Epidermal melanocyte (primary cell): ENCODE data around the gene GPR101.

ENCODE experiments used
- DNase-seq: peaks from one replicate; pipeline ENCODE4 v3.0.0; 2011; ENCODE audit warnings: low spot score; ENCODE audit not compliant: insufficient read length

The GPR101 gene

DNA sequence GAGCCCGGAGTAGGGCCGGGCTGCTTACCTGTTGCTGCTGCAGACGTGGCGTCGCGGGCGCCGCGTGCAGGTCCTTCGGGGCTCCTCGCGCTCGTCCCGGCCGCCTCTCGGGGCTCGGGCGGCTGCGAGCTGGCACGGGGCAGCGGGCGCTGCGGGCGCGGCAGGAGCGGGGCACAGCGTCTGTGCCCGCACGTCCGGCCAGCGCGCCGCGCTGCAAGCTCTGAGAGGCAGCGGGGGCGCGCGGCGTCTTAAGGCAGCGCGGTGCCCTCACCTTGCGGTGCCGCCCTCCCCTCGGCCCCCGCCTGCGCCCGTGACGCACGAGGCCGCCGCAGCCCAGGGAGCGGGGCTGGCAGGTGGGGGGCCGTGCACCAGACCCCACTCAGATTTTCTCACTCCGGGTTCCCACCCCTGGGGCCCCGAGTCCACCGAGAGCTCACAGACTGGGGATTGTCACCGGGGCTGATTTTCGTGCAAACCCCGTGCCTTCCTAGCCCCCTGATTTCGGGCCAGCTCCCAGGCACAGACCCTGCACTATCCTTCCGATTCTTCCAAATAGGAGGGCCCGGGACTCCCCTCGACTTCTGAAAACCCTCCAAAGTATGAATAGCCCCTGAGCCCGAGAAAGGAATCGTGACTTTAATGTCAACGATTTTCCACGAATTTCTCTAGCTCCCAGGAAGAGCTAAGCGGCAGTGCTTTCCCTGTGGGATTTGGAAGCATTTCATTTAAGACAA, at the start of gene GPR101:
Gene GPR101, minus strand, starts transcription at position 222 of the 734 bp plus-strand sequence. CDS start 2,321 bp downstream, outside the sequence.
- no peak for DNase-seq

GRCh38 chrX:137081239-137081638, 47.4 kb upstream of the GPR101 start:
- DNase-seq: no peak

GRCh38 chrX:137072396-137072795, 38.6 kb upstream of the GPR101 start:
- DNase-seq: no peak

GRCh38 chrX:137071596-137071995, 37.8 kb upstream of the GPR101 start:
- no peak for DNase-seq

DNA sequence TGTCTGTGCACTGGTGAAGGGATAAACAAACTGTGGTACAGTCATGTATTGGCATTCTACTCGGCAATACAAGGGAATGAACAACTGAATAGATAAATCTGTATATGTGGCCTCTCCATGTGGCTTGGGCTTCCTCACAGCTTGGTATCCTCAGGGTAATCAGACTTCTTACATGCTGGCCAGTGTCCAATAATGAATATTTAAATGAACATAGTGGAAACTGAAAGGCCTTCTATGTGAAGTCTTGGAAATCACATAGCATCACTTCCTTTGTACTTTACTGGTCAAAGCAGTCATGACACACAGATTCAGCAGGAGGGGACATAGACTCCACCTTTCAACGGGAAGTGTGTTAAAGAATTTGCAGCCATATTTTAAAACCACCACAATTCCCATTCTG, 33.4 kb upstream of the GPR101 start:
- no peak for DNase-seq

GRCh38 chrX:137062915-137063617, 29.3 kb upstream of the GPR101 start:
- no peak for DNase-seq

DNA sequence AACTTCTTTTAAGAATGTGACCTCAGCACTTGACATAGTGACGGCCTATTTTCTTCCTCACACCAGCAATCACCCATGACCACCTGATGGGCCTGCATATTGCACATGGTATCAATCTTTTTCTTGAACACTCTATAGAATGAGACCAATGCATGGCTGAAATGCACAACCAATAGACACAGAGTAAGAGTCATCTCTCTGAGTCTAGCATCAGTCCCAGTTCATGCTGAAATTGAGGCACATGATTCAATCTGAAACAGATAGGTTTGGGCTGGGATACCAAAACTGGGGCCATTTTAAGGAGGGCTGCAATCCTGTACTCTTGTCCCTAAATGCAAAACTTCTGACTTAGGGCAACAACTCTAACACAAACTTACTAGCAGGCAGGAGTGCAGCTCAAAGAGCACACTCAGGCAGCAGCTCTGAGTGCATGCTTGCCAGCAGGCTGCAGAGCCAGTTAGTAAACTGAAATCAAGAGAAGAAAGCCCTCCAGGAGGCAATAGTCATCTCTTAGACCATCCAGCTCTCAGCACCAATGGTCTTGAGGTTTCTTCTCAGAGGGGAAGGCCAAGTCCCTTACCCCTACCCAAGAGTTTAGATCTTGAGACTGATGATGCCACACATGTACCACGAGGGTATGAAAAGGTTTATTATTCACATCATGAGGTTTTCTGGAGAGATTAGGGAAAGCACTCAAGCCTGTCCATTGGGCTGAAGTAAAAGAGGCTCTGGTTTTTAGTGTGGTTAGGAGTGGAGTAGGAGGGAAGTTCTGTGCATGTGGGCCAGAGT, 24.7 kb upstream of the GPR101 start:
- DNase-seq: no peak

DNA sequence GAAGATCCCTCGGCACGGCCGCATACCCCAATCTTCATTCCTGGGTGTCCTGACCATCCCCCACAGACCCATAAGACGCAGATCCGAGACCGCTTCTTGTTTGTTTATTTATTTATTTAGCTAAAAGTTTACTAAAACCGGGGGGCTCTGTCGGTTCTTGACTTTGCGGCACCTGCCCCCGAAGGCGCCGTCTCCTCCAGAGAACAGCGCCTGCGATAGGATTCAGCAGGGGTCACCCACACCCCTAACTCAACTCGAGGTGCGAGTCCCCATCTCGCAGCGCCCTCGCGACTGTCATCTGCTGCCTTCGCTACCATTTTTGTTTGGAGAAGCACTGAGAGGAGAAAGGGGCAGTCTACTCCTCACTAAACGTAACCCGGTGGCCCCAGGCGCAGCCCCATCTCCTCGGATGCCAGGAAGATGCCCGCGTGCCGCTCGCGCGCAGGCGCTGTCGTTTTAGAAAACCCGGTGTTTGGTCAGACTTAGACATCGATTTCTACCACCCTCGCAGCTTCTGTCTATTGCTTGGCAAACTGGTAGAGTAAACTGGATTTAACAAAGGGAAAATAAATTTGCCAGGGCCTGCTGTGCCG, 18.9 kb upstream of the GPR101 start:
- no peak for DNase-seq

- DNase-seq: no peak
These were observed 18.3 kb upstream of the GPR101 start for GRCh38 chrX:137051978-137052642.

DNA sequence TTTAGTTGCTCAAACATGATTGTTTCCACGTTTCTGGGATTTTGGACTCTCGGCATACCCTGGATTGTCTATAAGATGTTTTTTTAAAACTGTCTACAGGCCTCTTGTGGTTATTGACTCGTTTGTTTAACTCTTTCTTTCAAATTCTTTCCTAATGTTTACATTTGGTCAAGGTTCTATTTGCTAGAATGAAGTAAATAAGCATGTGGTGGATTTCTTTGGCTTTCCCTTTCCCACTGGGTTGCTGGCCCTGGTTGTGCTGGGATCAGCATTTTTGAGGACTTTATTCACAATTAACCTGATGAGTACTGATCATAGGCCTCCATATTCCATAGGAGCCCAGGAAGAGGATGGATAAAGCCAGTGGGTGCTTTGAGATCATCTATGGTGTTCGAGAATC, 11.1 kb upstream of the GPR101 start:
- DNase-seq: no peak

- DNase-seq: no peak
These were observed 9.9 kb upstream of the GPR101 start for GRCh38 chrX:137043736-137044135.

- DNase-seq: no peak
These were observed 7.5 kb upstream of the GPR101 start for GRCh38 chrX:137041329-137041728.

DNA sequence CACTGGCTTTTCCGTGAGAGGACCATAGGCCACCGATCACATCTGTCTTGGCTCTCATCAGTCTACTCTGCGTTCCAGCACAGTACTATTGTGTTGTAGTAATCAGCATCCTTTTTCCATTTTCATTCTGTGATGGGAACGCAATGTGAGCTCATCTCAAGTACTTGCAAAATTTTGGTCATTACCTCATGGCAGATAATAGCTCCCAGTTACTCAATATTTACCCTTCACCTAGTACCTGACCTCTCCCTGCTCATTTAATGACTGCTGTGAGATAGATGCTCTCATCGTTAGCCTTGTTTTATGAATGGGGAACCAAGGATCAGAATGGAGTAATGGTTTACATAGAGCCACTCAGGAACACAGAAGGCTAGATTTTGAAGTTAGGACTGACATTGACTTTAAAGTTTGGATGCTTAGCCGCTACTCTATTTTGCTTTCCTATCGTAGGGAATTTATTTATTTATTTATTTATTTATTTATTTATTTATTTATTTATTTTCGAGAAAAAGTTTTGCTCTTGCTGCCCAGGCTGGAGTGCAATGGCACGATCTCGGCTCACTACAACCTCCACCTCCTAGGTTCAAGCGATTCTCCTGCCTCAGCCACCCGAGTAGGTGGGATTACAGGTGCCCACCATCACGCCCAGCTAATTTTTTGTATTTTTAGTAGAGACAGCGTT, 6.5 kb upstream of the GPR101 start:
- no peak for DNase-seq

- DNase-seq: no peak
These were observed 695 bp upstream of the GPR101 start for GRCh38 chrX:137034508-137034872.

DNA sequence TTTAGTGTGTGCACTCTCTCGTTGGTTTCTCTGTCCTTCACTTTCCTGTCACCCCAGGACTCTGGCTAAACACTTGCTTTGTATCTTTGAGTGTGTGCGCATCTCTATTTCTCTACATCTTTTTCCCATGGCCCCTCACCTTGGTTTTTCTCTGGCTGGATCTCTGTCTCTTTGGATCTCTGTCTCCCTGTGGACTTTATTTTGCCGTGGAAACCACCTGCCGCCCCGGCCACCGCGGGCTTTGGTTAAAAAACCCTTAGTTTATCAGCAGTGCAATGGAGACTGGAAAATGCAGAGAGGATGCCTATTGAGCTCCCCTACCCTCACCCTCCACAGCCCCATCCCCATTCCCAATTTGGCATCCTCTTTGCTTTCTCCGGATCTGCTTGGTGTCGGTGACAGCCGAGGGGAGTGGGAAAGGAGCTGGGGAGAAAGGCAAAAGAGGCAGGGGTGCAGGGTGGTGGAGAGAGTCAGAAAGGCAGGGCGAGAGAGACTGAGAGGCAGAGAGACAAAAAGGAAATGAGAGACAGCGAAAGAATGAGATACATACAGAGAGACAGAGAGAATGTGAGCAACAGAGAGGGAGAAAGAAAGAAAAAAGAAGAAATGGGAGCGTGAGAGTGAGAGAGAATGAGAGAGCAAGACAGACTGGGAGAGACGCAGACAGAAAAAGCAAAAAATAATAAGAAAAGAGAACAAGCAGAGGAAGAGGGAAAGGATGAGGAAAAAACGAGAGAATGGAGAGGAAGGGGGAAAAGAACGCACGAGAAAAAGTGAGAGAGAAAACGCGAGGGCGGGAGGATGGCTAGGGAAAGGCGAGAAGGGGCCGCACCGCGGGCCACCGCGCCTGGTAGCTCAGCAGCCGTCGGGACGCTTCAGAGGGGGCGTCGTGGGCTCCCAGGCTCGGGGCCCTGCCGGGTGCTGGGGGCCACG, 688 bp downstream of the GPR101 start:
- DNase-seq: no peak

- DNase-seq: no peak
These were observed 1.5 kb downstream of the GPR101 start for GRCh38 chrX:137032341-137032694.

DNA sequence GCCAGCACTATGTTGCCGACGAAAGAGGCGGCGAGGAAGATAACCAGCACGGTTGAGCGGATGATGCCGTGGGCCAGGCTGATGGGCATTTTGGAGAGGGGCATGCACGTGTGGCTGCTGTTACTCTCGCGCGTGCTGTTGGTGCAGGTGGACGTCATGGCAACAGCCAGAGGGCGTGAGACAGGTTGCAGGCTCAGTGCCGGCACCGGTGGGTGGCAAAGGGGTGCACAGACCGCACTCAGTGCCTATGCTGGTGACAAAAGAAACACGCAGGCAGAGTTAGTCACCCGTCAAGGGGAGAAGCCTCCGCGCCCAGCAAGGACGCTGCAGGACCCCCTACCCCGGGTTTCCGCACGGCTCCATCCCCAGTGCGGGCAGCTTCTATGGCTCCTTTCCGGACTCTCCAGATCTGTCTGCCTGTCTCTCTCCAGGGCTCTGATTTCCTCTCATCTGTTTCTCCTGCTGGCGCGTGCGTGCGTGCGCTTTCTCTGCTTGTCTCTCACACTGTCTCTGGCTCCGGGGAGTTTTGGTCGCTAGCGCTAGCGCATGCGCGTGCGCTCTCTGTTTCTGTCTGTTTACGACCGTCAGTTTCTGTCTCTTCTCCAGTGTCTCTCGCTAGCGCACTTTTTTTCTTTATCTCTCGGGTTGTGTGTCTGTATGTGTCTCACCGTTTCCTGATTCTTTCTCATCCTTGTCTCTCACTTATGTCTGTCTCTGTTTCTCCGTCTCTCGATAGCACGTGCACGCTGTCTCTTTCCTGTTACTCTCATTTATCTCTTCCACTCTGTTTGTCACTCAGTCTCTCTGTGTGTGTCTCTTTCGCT, 2.1 kb downstream of the GPR101 start:
- DNase-seq: peak; percentile 21

GRCh38 chrX:137031039-137031438, 2.8 kb downstream of the GPR101 start:
- DNase-seq: no peak

DNA sequence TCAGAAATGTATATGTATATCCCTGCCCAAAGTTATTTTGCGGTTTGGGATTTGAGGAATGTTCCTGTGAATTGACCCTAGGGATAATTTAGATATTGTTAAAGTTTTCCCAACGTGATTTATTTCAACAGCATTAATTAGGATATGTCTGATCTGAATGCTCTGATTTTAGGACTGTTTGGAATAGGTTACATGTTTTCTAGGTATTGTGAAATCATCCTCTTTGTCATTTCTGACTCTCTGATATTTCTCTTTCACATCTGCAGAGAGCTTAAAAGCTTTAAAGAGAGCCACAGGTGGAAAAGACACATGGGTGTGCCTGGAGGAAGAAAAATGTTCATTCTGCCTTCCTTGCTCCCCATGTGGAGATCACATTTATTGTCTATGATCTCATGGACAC, 5.1 kb downstream of the GPR101 start:
- no peak for DNase-seq
